ENCODE measurements around the gene AVPR2.

AVPR2 gene

GRCh38 chrX:153931748-153932147 lies 27.3 kb downstream of the AVPR2 start:
- TF ChIP-seq, protein P1, sequence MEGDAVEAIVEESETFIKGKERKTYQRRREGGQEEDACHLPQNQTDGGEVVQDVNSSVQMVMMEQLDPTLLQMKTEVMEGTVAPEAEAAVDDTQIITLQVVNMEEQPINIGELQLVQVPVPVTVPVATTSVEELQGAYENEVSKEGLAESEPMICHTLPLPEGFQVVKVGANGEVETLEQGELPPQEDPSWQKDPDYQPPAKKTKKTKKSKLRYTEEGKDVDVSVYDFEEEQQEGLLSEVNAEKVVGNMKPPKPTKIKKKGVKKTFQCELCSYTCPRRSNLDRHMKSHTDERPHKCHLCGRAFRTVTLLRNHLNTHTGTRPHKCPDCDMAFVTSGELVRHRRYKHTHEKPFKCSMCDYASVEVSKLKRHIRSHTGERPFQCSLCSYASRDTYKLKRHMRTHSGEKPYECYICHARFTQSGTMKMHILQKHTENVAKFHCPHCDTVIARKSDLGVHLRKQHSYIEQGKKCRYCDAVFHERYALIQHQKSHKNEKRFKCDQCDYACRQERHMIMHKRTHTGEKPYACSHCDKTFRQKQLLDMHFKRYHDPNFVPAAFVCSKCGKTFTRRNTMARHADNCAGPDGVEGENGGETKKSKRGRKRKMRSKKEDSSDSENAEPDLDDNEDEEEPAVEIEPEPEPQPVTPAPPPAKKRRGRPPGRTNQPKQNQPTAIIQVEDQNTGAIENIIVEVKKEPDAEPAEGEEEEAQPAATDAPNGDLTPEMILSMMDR (IDR thresholded peaks at IDR 0.05; ENCODE audit: borderline replicate concordance, insufficient read depth, low read depth, low read length), result no peak

DNA sequence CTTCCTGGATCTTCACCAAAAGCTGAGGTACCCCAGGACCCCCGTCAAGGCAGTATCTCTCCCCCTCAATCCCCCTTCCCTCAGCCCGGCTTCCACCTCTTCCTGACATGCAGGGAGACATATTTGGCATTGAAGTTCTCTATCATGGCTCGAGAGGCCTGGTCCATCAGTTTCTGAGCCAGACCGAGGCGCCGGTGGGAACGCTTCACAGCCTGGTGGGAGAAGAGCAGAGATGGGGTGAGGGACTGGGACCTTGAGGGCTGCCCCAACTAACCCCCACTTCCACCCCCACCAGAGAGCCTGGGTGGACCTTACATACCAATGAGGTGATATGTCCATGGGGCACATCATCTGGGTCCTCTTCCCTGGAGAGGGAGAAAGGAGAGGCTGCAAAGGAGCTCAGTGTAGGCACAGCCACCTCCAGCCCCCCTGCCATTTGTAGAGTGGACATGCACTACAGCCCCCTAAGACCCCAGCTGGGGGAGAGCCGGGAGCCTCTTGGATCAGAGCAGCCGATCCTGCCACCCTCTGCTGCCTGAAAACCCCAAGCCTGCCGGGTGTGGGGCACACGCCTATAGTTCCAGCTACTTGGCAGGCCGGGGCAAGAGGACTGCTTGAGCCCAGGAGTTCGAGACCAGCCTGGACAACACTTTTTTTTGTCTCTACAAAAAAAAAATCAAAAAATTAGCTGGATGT lies 27.9 kb downstream of the AVPR2 start:
- no peak overlapping the region for H3K4me3 ChIP-seq (ENCODE audit: low read depth, low read length)
- TF ChIP-seq, protein P1 (IDR thresholded peaks at IDR 0.05; ENCODE audit: borderline replicate concordance, insufficient read depth, low read depth, low read length), result no peak

More at GRCh38 chrX:153931748-153932147, 27.3 kb downstream of the AVPR2 start:
- H3K4me3 ChIP-seq (ENCODE audit: low read depth, low read length), result no peak overlapping the region

DNA sequence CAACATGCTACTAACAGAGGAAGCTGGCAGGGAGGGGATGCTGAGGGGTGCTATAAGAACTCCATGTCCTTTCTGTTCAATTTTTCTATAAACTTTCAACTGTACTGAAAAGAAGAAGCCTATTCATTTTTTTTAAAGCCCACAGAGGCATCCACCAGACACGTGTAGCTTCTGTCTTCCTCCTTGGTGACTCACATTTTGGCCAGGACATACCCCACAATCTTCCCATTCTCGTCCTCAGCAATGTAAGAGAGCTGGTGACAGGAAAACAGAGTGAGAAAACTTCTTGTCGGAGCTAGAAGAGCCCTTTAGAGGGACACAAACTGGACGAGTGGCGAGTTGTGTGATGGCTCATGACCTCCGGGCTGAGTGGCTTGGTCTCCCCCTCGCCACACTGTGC lies 29.3 kb downstream of the AVPR2 start:
- peak overlapping the region; percentile 68 for H3K4me3 ChIP-seq (ENCODE audit: low read depth, low read length)
- TF ChIP-seq, protein P1 (IDR thresholded peaks at IDR 0.05; ENCODE audit: borderline replicate concordance, insufficient read depth, low read depth, low read length), result no peak

DNA sequence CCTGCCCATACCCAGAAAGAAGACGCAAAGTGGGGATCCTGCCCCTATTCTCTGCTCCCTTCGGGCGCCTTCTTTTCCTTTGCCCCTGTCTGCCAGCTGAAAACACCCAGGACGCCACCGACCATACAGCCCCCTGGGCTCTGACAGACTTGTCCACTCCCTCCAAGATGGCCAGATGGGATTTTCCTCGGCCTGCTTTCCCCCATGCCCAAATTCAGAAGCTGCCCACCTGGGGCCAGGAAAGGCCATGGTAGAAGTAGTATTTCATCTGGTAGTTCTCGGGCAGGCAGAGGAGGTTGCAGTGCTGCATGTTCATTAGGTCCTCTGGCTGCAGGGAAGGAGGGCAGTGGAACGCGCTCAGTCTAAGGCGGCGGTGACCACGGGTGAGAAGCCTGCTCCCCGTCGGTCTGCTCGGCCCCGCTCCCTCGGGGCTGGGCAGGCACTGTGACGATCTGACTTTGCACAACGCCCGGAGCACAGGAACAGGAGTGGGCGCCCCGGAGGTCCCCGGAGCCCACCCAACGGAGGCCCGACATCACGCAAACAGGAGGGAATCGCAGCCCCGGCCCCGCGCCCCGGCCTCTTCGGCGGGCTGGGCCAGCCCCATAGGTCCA lies 29.8 kb downstream of the AVPR2 start:
- peak overlapping the region; percentile 68 for H3K4me3 ChIP-seq (ENCODE audit: low read depth, low read length)
- TF ChIP-seq, protein P1 (IDR thresholded peaks at IDR 0.05; ENCODE audit: borderline replicate concordance, insufficient read depth, low read depth, low read length), result no peak

- TF ChIP-seq, protein P1 (IDR thresholded peaks at IDR 0.05; ENCODE audit: borderline replicate concordance, insufficient read depth, low read depth, low read length), result no peak
- H3K4me3 ChIP-seq (ENCODE audit: low read depth, low read length), result peak within 1 kb of the TSS; percentile 68
These were observed 30.4 kb downstream of the AVPR2 start, which contains the start of gene NAA10 for GRCh38 chrX:153934762-153935325. NAA10 (minus strand) TSS chrX:153935037; CDS start chrX:153934904, 133 bp downstream.

GRCh38 chrX:153935326-153935851 lies 30.9 kb downstream of the AVPR2 start:
- TF ChIP-seq, protein P1 (IDR thresholded peaks at IDR 0.05; ENCODE audit: borderline replicate concordance, insufficient read depth, low read depth, low read length), result no peak
- peak overlapping the region; percentile 55 for H3K4me3 ChIP-seq (ENCODE audit: low read depth, low read length)

Data from GM12875 (cell line).